Measurements from ENCODE around the gene SLC35E3. TPM values are rescaled to one million over a fixed set of nuclear protein-coding genes. Genes with fewer than 3 reads are reported as not detected.

SLC35E3 gene
- total and polyA plus RNA-seq, 2 donors from 2014 or later = 7.7 to 8.7 TPM

- intact Hi-C loops (cut with DNase I) = no loop called here
- Histone ChIP-seq H3K4me3 (ENCODE audit: low read length in 3 of 3) (no peak overlapping the region), H3K36me3 (ENCODE audit: control insufficient read depth in 2 of 3, insufficient read depth in 3 of 3, low read length in 3 of 3) (peaks cover 4 to 21% (median 15%) of the 10 kb centered on the region in 3 donors), H3K9me3 (ENCODE audit: control insufficient read depth in 2 of 3, insufficient read depth in 1 of 3, low read length in 3 of 3) (no peaks in the 10 kb centered on the region), H3K4me1 (ENCODE audit: control insufficient read depth in 2 of 3, insufficient read depth in 2 of 3, low read depth in 1 of 3, low read length in 3 of 3) (no peaks in the 10 kb centered on the region), H3K27me3 (ENCODE audit: control insufficient read depth, insufficient read depth, low read length) (no peaks in the 10 kb centered on the region), H3K27ac (ENCODE audit: low read depth in 2 of 2, low read length in 2 of 2) (no peak overlapping the region), H3K9ac (ENCODE audit: low read length in 3 of 3) (no peak overlapping the region)
- no peak for FAIRE-seq
- DNase-seq = no peak
- TF ChIP-seq, protein P1, sequence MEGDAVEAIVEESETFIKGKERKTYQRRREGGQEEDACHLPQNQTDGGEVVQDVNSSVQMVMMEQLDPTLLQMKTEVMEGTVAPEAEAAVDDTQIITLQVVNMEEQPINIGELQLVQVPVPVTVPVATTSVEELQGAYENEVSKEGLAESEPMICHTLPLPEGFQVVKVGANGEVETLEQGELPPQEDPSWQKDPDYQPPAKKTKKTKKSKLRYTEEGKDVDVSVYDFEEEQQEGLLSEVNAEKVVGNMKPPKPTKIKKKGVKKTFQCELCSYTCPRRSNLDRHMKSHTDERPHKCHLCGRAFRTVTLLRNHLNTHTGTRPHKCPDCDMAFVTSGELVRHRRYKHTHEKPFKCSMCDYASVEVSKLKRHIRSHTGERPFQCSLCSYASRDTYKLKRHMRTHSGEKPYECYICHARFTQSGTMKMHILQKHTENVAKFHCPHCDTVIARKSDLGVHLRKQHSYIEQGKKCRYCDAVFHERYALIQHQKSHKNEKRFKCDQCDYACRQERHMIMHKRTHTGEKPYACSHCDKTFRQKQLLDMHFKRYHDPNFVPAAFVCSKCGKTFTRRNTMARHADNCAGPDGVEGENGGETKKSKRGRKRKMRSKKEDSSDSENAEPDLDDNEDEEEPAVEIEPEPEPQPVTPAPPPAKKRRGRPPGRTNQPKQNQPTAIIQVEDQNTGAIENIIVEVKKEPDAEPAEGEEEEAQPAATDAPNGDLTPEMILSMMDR (IDR thresholded peaks at IDR 0.05; ENCODE audit: borderline replicate concordance, extremely low read depth, insufficient read depth) = no peak
Observed at GRCh38 chr12:68733661-68734071, 12.3 kb upstream of the SLC35E3 start.

- no peaks in the 10 kb centered on the region for H3K4me1 ChIP-seq (ENCODE audit: control insufficient read depth in 2 of 3, insufficient read depth in 2 of 3, low read depth in 1 of 3, low read length in 3 of 3)
- peaks cover 2 to 3% (median 3%) of the 10 kb centered on the region in 3 donors for H3K36me3 ChIP-seq (ENCODE audit: control insufficient read depth in 2 of 3, insufficient read depth in 3 of 3, low read length in 3 of 3)
- FAIRE-seq (no peak), DNase-seq (no peak)
- no peak overlapping the region for H3K27ac ChIP-seq (ENCODE audit: low read depth in 2 of 2, low read length in 2 of 2)
- TF ChIP-seq, protein P1 (IDR thresholded peaks at IDR 0.05; ENCODE audit: borderline replicate concordance, extremely low read depth, insufficient read depth) = no peak
- intact Hi-C loops (cut with DNase I) = no loop called here
- H3K9ac ChIP-seq (ENCODE audit: low read length in 3 of 3) = no peak overlapping the region
- no peaks in the 10 kb centered on the region for H3K27me3 ChIP-seq (ENCODE audit: control insufficient read depth, insufficient read depth, low read length)
- no peak overlapping the region for H3K4me3 ChIP-seq (ENCODE audit: low read length in 3 of 3)
- no peaks in the 10 kb centered on the region for H3K9me3 ChIP-seq (ENCODE audit: control insufficient read depth in 2 of 3, insufficient read depth in 1 of 3, low read length in 3 of 3)
Observed at GRCh38 chr12:68739891-68740290, 6.1 kb upstream of the SLC35E3 start.

- DNase-seq = no peak
- intact Hi-C loops (cut with DNase I) = no loop called here
- H3K27me3 ChIP-seq (ENCODE audit: control insufficient read depth, insufficient read depth, low read length) = no peaks in the 10 kb centered on the region
- no peak overlapping the region for H3K27ac ChIP-seq (ENCODE audit: low read depth in 2 of 2, low read length in 2 of 2)
- H3K9ac ChIP-seq (ENCODE audit: low read length in 3 of 3) = no peak overlapping the region
- H3K4me1 ChIP-seq (ENCODE audit: control insufficient read depth in 2 of 3, insufficient read depth in 2 of 3, low read depth in 1 of 3, low read length in 3 of 3) = no peaks in the 10 kb centered on the region
- H3K9me3 ChIP-seq (ENCODE audit: control insufficient read depth in 2 of 3, insufficient read depth in 1 of 3, low read length in 3 of 3) = no peaks in the 10 kb centered on the region
- H3K36me3 ChIP-seq (ENCODE audit: control insufficient read depth in 2 of 3, insufficient read depth in 3 of 3, low read length in 3 of 3) = peaks cover 0 to 2% (median 0%) of the 10 kb centered on the region in 3 donors
- TF ChIP-seq, protein P1 (IDR thresholded peaks at IDR 0.05; ENCODE audit: borderline replicate concordance, extremely low read depth, insufficient read depth) = no peak
- H3K4me3 ChIP-seq (ENCODE audit: low read length in 3 of 3) = no peak overlapping the region
- FAIRE-seq = no peak
Observed at GRCh38 chr12:68743356-68743755, 2.6 kb upstream of the SLC35E3 start.

GRCh38 chr12:68745376-68745903, 536 bp upstream of the SLC35E3 start:
- FAIRE-seq (no peak), DNase-seq (no peak)
- peaks cover 0 to 2% (median 0%) of the 10 kb centered on the region in 3 donors for H3K36me3 ChIP-seq (ENCODE audit: control insufficient read depth in 2 of 3, insufficient read depth in 3 of 3, low read length in 3 of 3)
- peak overlapping the region in 1 of 2 donors; percentile 18 for H3K27ac ChIP-seq (ENCODE audit: low read depth in 2 of 2, low read length in 2 of 2)
- H3K4me3 ChIP-seq (ENCODE audit: low read length in 3 of 3) = peak overlapping the region; percentile 71 to 89 (median 84)
- no peaks in the 10 kb centered on the region for H3K4me1 ChIP-seq (ENCODE audit: control insufficient read depth in 2 of 3, insufficient read depth in 2 of 3, low read depth in 1 of 3, low read length in 3 of 3)
- intact Hi-C loops (cut with DNase I) = no loop called here
- peak overlapping the region in 2 of 3 donors; percentile 60 to 77 for H3K9ac ChIP-seq (ENCODE audit: low read length in 3 of 3)
- TF ChIP-seq, protein P1 (IDR thresholded peaks at IDR 0.05; ENCODE audit: borderline replicate concordance, extremely low read depth, insufficient read depth) = no peak
- H3K27me3 ChIP-seq (ENCODE audit: control insufficient read depth, insufficient read depth, low read length) = no peaks in the 10 kb centered on the region
- no peaks in the 10 kb centered on the region for H3K9me3 ChIP-seq (ENCODE audit: control insufficient read depth in 2 of 3, insufficient read depth in 1 of 3, low read length in 3 of 3)
